Neuron (in vitro differentiated cells): ENCODE results near the gene DEPDC1B.
"Not testable (repeated sequence)": the region's sequence is repeated elsewhere in the genome, so short reads cannot be mapped to it uniquely, and the experiment has no call there.

ENCODE experiments used
- H2AFZ ChIP-seq: one replicate; pipeline ENCODE4 v1.6.1; 2013; ENCODE audit warnings: low read depth, mild to moderate bottlenecking, inconsistent platforms, low read length, moderate library complexity
- H3K27me3 ChIP-seq: one replicate; pipeline ENCODE4 v1.6.1; 2013; ENCODE audit warnings: low read length; ENCODE audit not compliant: insufficient read depth
- H3K36me3 ChIP-seq: one replicate; pipeline ENCODE4 v1.6.1; 2013; ENCODE audit warnings: low read length; ENCODE audit not compliant: insufficient read depth
- H3K4me1 ChIP-seq: one replicate; pipeline ENCODE4 v1.6.1; 2013; ENCODE audit warnings: low read length; ENCODE audit not compliant: insufficient read depth
- H3K4me3 ChIP-seq: 2 replicates; pipeline ENCODE4 v1.5.1; 2013; ENCODE audit warnings: mild to moderate bottlenecking, low read length, moderate library complexity
- H3K9me3 ChIP-seq: one replicate; pipeline ENCODE4 v1.6.1; 2013; ENCODE audit warnings: low read length

The DEPDC1B gene

DNA sequence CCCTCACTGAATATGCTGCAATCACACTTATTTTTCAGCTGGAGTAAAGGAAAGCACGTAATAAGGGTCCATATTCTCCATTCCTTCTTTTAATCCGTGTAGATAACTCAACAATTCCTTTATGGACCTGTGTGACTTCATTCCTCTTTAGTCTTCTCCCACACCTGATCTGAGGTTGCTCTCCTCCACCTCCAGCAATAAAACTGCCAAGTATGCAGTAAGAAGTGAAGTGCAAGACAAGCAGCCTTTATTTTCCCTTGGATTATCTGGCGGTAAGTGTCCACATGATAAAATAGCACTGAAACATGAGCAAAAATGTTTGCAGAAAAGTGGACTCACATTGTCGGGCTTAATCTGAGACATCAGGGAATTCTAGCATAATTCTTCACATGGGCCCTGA lies 13.8 kb downstream of the DEPDC1B start:
- Histone ChIP-seq H3K36me3 (peaks cover 33% of the 10 kb centered on the region), H3K27me3 (no peaks in the 10 kb centered on the region), H3K4me3 (no peak overlapping the region), H3K4me1 (no peaks in the 10 kb centered on the region), H3K9me3 (peaks cover 2% of the 10 kb centered on the region), H2AFZ (no peak overlapping the region)

DNA sequence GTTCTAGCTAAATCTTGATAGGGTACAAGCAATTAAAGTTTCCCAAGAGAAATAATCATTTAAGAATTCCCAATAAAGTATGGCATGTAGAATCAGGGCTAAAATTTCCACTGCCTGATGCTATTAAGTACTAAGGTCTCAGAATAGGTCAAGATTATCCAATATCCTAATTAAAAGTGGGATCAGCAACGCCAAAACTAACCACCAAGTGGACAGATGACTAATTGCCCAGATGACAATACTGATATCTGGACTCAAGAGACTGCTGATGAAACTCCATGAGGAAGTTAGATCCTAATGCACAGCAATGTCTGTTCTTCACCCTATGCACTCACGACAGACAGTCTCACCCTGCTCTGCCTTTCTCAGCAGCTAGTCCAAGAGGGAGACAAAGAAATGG lies 14.3 kb downstream of the DEPDC1B start:
- Histone ChIP-seq H3K9me3 (peaks cover 2% of the 10 kb centered on the region), H3K4me1 (no peaks in the 10 kb centered on the region), H3K27me3 (no peaks in the 10 kb centered on the region), H3K36me3 (peaks cover 33% of the 10 kb centered on the region), H3K4me3 (no peak overlapping the region), H2AFZ (no peak overlapping the region)

DNA sequence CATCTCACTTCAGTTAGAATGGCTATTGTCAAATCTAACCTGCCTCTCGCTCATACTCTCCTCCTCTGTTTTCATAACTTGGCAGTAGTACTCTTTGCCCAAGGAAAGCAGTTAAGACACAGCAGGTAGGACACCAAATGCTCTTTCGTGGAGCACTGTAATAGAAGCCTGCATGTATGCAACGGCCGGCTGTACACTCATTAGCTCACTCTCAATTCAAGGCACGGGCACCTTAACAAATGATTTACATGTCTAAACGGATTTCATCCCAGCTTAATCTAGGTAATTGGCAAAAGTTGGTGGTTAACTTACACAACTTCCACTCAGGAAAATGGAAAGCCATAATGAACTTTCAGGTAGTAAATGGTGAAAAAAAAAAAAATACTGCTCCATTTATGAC lies 14.9 kb downstream of the DEPDC1B start:
- Histone ChIP-seq H3K4me3 (no peak overlapping the region), H2AFZ (no peak overlapping the region), H3K36me3 (peaks cover 33% of the 10 kb centered on the region)

GRCh38 chr5:60682007-60682406 lies 18.0 kb downstream of the DEPDC1B start:
- not testable (repeated sequence) for H3K9me3 ChIP-seq, H3K4me1 ChIP-seq, H3K4me3 ChIP-seq, H2AFZ ChIP-seq, H3K27me3 ChIP-seq
- peaks cover 32% of the 10 kb centered on the region for H3K36me3 ChIP-seq

More for the DNA sequence above, 14.9 kb downstream of the DEPDC1B start:
- H3K4me1 ChIP-seq, result no peaks in the 10 kb centered on the region
- peaks cover 2% of the 10 kb centered on the region for H3K9me3 ChIP-seq
- H3K27me3 ChIP-seq, result no peaks in the 10 kb centered on the region

GRCh38 chr5:60679816-60680215 lies 20.1 kb downstream of the DEPDC1B start:
- H3K27me3 ChIP-seq, result no peaks in the 10 kb centered on the region
- no peaks in the 10 kb centered on the region for H3K9me3 ChIP-seq
- H3K4me1 ChIP-seq, result no peaks in the 10 kb centered on the region
- no peak overlapping the region for H3K4me3 ChIP-seq
- no peak overlapping the region for H2AFZ ChIP-seq
- H3K36me3 ChIP-seq, result peaks cover 11% of the 10 kb centered on the region

- Histone ChIP-seq H3K36me3 (peaks cover 4% of the 10 kb centered on the region), H3K27me3 (no peaks in the 10 kb centered on the region), H3K4me3 (no peak overlapping the region), H3K9me3 (no peaks in the 10 kb centered on the region), H2AFZ (no peak overlapping the region), H3K4me1 (no peaks in the 10 kb centered on the region)
These were observed 21.9 kb downstream of the DEPDC1B start for GRCh38 chr5:60677850-60678664.

- H3K36me3 ChIP-seq, result no peaks in the 10 kb centered on the region
These were observed 24.7 kb downstream of the DEPDC1B start for GRCh38 chr5:60675286-60675685.

DNA sequence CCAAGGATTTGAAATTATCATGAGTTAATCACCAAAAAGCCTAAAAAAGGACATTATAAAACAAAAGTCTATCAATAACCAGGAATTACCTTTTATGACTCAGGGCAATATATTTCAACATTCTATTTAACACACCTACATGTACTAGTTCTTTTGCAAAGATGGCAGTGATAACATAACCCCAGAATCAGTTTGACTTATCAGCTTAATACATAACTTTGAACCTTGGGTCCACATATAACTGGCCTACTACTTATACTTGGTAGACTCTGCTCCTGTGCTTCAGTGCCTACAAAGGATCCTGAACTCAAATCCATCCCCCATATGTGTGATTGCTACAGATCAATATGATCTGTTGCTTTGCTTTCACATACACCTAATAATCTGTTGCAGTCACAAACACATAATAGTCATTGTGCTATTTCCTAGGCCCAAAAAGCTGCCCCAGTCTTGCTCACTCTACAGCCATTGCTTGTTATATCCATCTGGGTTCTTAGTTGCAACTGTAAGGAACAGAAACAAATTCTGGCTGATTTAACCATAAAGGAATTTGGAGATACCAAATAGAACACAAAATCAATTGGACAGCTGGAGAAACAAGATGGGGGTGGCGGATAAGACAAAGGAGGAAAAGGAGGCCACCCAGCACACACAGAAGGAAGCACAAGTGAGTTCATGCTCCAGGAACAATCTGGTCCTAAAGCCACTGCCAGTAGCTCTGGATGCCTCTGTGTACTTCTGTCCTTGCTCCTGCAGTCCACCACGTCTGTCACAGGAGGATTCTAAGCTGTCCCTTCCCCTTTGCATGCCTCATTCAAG lies 25.5 kb downstream of the DEPDC1B start:
- Histone ChIP-seq H2AFZ (no peak overlapping the region), H3K36me3 (no peaks in the 10 kb centered on the region), H3K27me3 (no peaks in the 10 kb centered on the region), H3K4me3 (no peak overlapping the region), H3K4me1 (no peaks in the 10 kb centered on the region), H3K9me3 (no peaks in the 10 kb centered on the region)

More at GRCh38 chr5:60675286-60675685, 24.7 kb downstream of the DEPDC1B start:
- no peak overlapping the region for H3K4me3 ChIP-seq
- H3K4me1 ChIP-seq, result no peaks in the 10 kb centered on the region
- no peaks in the 10 kb centered on the region for H3K27me3 ChIP-seq
- H3K9me3 ChIP-seq, result no peaks in the 10 kb centered on the region
- no peak overlapping the region for H2AFZ ChIP-seq

DNA sequence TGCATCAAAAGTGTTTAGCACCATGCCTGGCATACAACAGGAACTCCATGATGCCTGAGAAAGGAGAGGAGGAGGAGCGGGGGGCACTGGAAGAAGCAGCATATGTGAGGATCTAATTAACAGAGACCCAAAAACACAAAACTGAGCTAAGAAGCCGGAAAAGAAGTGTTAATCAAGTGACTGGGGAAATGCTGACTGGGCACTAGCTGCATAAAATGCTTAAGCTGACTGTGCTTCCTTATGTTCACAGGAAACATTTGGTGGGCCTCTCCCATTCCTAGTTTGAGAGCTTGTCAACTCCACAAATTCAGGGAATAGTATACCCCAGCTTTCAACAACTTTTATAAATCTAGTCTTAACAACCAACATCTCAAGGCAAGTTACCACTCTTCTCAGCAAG lies 26.6 kb downstream of the DEPDC1B start:
- H3K4me3 ChIP-seq, result no peak overlapping the region
- no peaks in the 10 kb centered on the region for H3K27me3 ChIP-seq
- H3K9me3 ChIP-seq, result no peaks in the 10 kb centered on the region

DNA sequence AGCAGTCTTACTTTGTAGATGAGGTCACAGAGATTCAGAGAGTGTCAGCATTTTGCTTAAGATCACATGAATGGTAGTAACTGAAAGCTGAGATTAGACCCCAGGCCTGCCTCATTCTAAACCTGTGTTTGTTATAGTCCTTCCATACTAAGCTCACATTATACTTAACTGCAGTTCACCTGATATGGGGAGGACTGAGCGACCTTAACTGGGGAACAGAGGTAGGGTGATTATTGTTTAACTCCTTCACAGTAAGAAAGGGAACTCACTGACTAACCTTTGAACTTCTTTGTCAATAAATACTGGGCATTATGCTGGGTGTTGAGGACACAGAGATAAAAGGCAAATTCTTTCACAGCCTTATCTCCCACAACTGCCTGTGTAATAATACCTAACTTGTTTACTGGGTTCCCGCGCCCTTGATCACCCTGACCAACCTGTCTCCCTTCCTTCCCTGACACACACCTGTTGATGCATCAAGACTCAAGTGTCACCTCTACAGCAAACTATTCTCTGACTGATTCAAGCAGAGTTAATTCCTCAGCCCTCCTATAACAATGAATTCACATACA lies 27.2 kb downstream of the DEPDC1B start:
- Histone ChIP-seq H3K4me3 (no peak overlapping the region), H3K9me3 (no peaks in the 10 kb centered on the region), H3K27me3 (no peaks in the 10 kb centered on the region), H2AFZ (no peak overlapping the region), H3K36me3 (no peaks in the 10 kb centered on the region), H3K4me1 (no peaks in the 10 kb centered on the region)

More for the DNA sequence above, 26.6 kb downstream of the DEPDC1B start:
- Histone ChIP-seq H2AFZ (no peak overlapping the region), H3K36me3 (no peaks in the 10 kb centered on the region), H3K4me1 (no peaks in the 10 kb centered on the region)

GRCh38 chr5:60671899-60672692 lies 27.9 kb downstream of the DEPDC1B start:
- H3K4me3 ChIP-seq, result no peak overlapping the region
- no peak overlapping the region for H2AFZ ChIP-seq
- H3K4me1 ChIP-seq, result no peaks in the 10 kb centered on the region
- H3K36me3 ChIP-seq, result no peaks in the 10 kb centered on the region
- H3K27me3 ChIP-seq, result no peaks in the 10 kb centered on the region
- no peaks in the 10 kb centered on the region for H3K9me3 ChIP-seq

DNA sequence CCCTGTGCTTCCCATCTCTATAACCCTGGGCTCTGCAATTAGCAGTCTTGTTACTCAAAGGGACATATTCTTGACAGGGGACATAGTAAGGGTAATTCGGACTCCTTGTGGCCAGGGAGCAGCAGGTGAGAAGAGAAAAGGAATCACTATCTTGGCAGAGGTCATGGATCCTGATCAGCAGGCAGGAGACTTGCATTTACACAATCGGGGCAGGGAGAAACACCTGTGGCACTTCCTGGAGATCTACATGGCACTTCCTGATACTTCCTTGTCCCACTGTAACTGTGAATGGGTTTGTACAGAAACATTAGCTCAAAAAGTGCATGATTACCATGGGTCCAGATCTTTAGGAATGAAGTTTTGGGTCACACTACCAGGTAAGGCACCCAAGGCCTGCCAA lies 29.2 kb downstream of the DEPDC1B start:
- no peak overlapping the region for H2AFZ ChIP-seq
- no peaks in the 10 kb centered on the region for H3K4me1 ChIP-seq
- H3K27me3 ChIP-seq, result no peaks in the 10 kb centered on the region
- peaks cover 3% of the 10 kb centered on the region for H3K9me3 ChIP-seq
- H3K36me3 ChIP-seq, result peaks cover 9% of the 10 kb centered on the region
- no peak overlapping the region for H3K4me3 ChIP-seq
